ENCODE measurements around the gene ZNF362.
"Not testable (repeated sequence)": the region's sequence is repeated elsewhere in the genome, so short reads cannot be mapped to it uniquely, and the experiment has no call there.

ZNF362 gene

GRCh38 chr1:33282791-33283190 lies 26.5 kb downstream of the ZNF362 start:
- Histone ChIP-seq H3K27me3 (no peaks in the 10 kb centered on the region), H4K20me1 (peaks cover 0 to 23% (median 4%) of the 10 kb centered on the region in 11 experiments; a peak in 10 of 22 replicates), H3K9me3 (replicated peaks in 1 of 11) (no peaks in the 10 kb centered on the region), H3K4me2 (no peak overlapping the region), H3K4me3 (no peak overlapping the region), H3K27ac (no peak overlapping the region), H3K9ac (no peak overlapping the region), H3K36me3 (peaks cover 83 to 100% (median 97%) of the 10 kb centered on the region in 11 experiments), H3K4me1 (peaks cover 0 to 12% (median 0%) of the 10 kb centered on the region in 10 experiments; a peak in 7 of 20 replicates)
- no peak for TF ChIP-seq Cebpa-rat (IDR thresholded peaks at IDR 0.05)

- no peak overlapping the region for H3K4me2 ChIP-seq
- H3K4me1 ChIP-seq: peaks cover 0 to 12% (median 0%) of the 10 kb centered on the region in 10 experiments; a peak in 6 of 20 replicates
- H3K4me3 ChIP-seq: no peak overlapping the region
- H3K36me3 ChIP-seq: peaks cover 83 to 100% (median 97%) of the 10 kb centered on the region in 11 experiments
- peaks cover 0 to 26% (median 4%) of the 10 kb centered on the region in 11 experiments; a peak in 10 of 22 replicates for H4K20me1 ChIP-seq
- H3K27me3 ChIP-seq: no peaks in the 10 kb centered on the region
- H3K9ac ChIP-seq: no peak overlapping the region
- TF ChIP-seq Cebpa-rat (IDR thresholded peaks at IDR 0.05): no peak
- peaks cover 0 to 10% (median 4%) of the 10 kb centered on the region in 11 experiments; a peak in 16 of 22 replicates for H3K9me3 ChIP-seq (replicated peaks in 1 of 11)
- no peak overlapping the region for H3K27ac ChIP-seq
Measured at GRCh38 chr1:33284049-33284448, 27.8 kb downstream of the ZNF362 start.

DNA sequence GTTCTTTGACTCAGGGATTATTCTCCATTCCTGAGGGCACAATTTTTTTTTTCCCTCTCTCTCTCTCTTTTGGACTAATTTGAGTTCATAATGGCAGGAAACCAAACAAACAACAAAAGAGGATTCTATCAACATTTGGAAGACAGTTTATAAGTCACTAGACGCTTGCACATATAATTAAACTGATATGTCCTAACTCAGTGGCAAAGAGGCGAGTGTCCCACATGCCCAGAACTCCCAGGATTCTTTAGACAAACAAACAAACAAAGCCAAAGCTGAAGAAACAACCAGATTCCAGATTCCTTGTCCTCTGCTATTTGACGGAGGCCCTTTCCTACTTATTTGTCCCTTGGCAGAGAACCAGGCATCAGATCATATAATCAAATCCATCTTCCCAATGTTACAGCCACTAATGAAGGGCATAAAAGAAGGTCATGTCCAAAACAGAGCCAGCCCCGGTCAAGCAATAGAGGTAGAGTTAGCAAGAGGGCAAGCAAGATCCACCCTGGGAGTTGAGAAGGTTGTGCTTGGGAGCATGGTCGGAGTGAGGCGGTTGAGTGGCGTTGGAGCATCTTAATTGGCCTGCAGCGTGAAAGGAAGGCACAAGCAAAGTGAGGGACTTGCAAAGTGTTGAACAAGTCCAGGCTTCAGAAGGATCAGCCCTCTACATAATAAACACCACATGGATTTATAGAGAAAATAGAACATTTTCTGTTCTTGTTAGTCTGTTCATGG lies 30.3 kb downstream of the ZNF362 start:
- Histone ChIP-seq H3K36me3 (peaks cover 70 to 85% (median 83%) of the 10 kb centered on the region in 11 experiments), H3K4me3 (no peak overlapping the region), H3K9me3 (replicated peaks in 1 of 11) (peaks cover 9 to 20% (median 15%) of the 10 kb centered on the region in 11 experiments)

GRCh38 chr1:33287317-33287716 lies 31.0 kb downstream of the ZNF362 start:
- no peak for TF ChIP-seq Cebpa-rat (IDR thresholded peaks at IDR 0.05)
- peaks cover 9 to 20% (median 15%) of the 10 kb centered on the region in 11 experiments for H3K9me3 ChIP-seq (replicated peaks in 1 of 11)
- H3K27me3 ChIP-seq: no peaks in the 10 kb centered on the region
- peaks cover 63 to 78% (median 76%) of the 10 kb centered on the region in 11 experiments for H3K36me3 ChIP-seq
- H3K27ac ChIP-seq: peak overlapping the region in 2 of 11 experiments; percentile 21 to 36; a peak in 1 of 22 replicates
- H3K4me3 ChIP-seq: no peak overlapping the region
- H3K9ac ChIP-seq: 0 out of 22 replicates have a peak overlapping the region, but pooled peaks of 2 of the 11 experiments have one; percentile 2 to 42
- peaks cover 0 to 12% (median 0%) of the 10 kb centered on the region in 10 experiments; a peak in 6 of 20 replicates for H3K4me1 ChIP-seq
- H3K4me2 ChIP-seq: peak overlapping the region in 2 of 11 experiments; percentile 20 to 43; a peak in 3 of 22 replicates
- H4K20me1 ChIP-seq: peaks cover 0 to 7% (median 0%) of the 10 kb centered on the region in 11 experiments; a peak in 9 of 22 replicates

More for the DNA sequence above, 30.3 kb downstream of the ZNF362 start:
- Histone ChIP-seq H3K27me3 (no peaks in the 10 kb centered on the region), H3K4me1 (peaks cover 0 to 12% (median 0%) of the 10 kb centered on the region in 10 experiments; a peak in 6 of 20 replicates), H3K9ac (0 out of 22 replicates have a peak overlapping the region, but pooled peaks of 1 of the 11 experiments have one; percentile 2), H3K4me2 (peak overlapping the region in 2 of 11 experiments; percentile 20 to 43; a peak in 1 of 22 replicates), H3K27ac (peak overlapping the region in 2 of 11 experiments; percentile 21 to 36; a peak in 1 of 22 replicates), H4K20me1 (peaks cover 0 to 12% (median 4%) of the 10 kb centered on the region in 11 experiments; a peak in 10 of 22 replicates)
- no peak for TF ChIP-seq Cebpa-rat (IDR thresholded peaks at IDR 0.05)

- H3K27ac ChIP-seq: no peak overlapping the region
- H3K4me2 ChIP-seq: no peak overlapping the region
- H3K36me3 ChIP-seq: peaks cover 61 to 78% (median 75%) of the 10 kb centered on the region in 11 experiments
- no peak overlapping the region for H3K9ac ChIP-seq
- no peak overlapping the region for H3K4me3 ChIP-seq
- peaks cover 0 to 12% (median 0%) of the 10 kb centered on the region in 10 experiments; a peak in 6 of 20 replicates for H3K4me1 ChIP-seq
- TF ChIP-seq Cebpa-rat (IDR thresholded peaks at IDR 0.05): no peak
- peaks cover 9 to 20% (median 15%) of the 10 kb centered on the region in 11 experiments for H3K9me3 ChIP-seq (replicated peaks in 1 of 11)
- H4K20me1 ChIP-seq: peaks cover 12 to 25% (median 18%) of the 10 kb centered on the region in 11 experiments; a peak in 19 of 22 replicates
- no peaks in the 10 kb centered on the region for H3K27me3 ChIP-seq
Measured at GRCh38 chr1:33288976-33289857, 32.9 kb downstream of the ZNF362 start.

DNA sequence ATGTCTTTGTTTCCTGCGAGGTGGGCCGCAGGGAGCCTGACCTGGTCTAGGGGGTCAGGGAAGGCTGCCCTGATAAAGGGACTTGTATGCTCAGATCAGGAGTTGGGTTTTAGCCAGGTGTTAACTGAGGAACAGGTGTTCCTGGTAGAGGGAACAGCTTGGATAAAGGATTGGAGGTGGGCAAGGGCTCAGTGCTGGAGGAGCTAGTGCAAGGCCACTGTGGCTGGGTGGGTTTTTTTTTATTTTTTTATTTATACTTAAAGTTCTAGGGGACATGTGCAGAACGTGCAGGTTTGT lies 33.5 kb downstream of the ZNF362 start:
- Histone ChIP-seq H3K36me3 (peaks cover 61 to 79% (median 76%) of the 10 kb centered on the region in 11 experiments), H3K9ac (no peak overlapping the region)
- no peak for TF ChIP-seq Cebpa-rat (IDR thresholded peaks at IDR 0.05)

GRCh38 chr1:33290615-33291014 lies 34.3 kb downstream of the ZNF362 start:
- H3K27ac ChIP-seq, H3K9ac ChIP-seq, H3K4me2 ChIP-seq, H3K4me3 ChIP-seq, H3K27me3 ChIP-seq: not testable (repeated sequence)
- Histone ChIP-seq H3K36me3 (peaks cover 54 to 78% (median 72%) of the 10 kb centered on the region in 11 experiments), H3K9me3 (replicated peaks in 1 of 11) (peaks cover 9 to 20% (median 15%) of the 10 kb centered on the region in 11 experiments), H3K4me1 (peaks cover 0 to 12% (median 0%) of the 10 kb centered on the region in 10 experiments; a peak in 6 of 20 replicates), H4K20me1 (peaks cover 17 to 36% (median 25%) of the 10 kb centered on the region in 11 experiments; a peak in 19 of 22 replicates)

More for the DNA sequence above, 33.5 kb downstream of the ZNF362 start:
- Histone ChIP-seq H3K27me3 (no peaks in the 10 kb centered on the region), H3K27ac (no peak overlapping the region), H3K4me3 (no peak overlapping the region), H3K4me1 (peaks cover 0 to 12% (median 0%) of the 10 kb centered on the region in 10 experiments; a peak in 6 of 20 replicates), H4K20me1 (peaks cover 17 to 30% (median 23%) of the 10 kb centered on the region in 11 experiments; a peak in 19 of 22 replicates), H3K9me3 (replicated peaks in 1 of 11) (peaks cover 9 to 20% (median 15%) of the 10 kb centered on the region in 11 experiments), H3K4me2 (no peak overlapping the region)

GRCh38 chr1:33292726-33293340 lies 36.5 kb downstream of the ZNF362 start:
- Histone ChIP-seq H4K20me1 (peaks cover 17 to 52% (median 32%) of the 10 kb centered on the region in 11 experiments; a peak in 18 of 22 replicates), H3K36me3 (peaks cover 65 to 78% (median 72%) of the 10 kb centered on the region in 11 experiments), H3K9ac (peak overlapping the region in 1 of 11 experiments; percentile 15; a peak in 1 of 22 replicates), H3K4me2 (no peak overlapping the region), H3K4me1 (no peaks in the 10 kb centered on the region; a peak in 1 of 20 replicates), H3K9me3 (replicated peaks in 1 of 11) (peaks cover 9 to 20% (median 15%) of the 10 kb centered on the region in 11 experiments), H3K27ac (no peak overlapping the region), H3K27me3 (no peaks in the 10 kb centered on the region), H3K4me3 (no peak overlapping the region)
- TF ChIP-seq Cebpa-rat (IDR thresholded peaks at IDR 0.05): no peak
